Endothelial cell of hepatic sinusoid (primary cell): ENCODE results near the gene HMGCS1.
"Not testable (repeated sequence)": the region's sequence is repeated elsewhere in the genome, so short reads cannot be mapped to it uniquely, and the experiment has no call there.

Source experiments
- in situ Hi-C: cut with HindIII; loops from 2 replicates; pipeline ENCODE4 v1.10.0; 2017; ENCODE audit warnings: low sequenced_read_pairs

Gene HMGCS1

GRCh38 chr5:43313854-43314457 is 744 bp upstream of the HMGCS1 start:
- in situ Hi-C loops: no loop called here

GRCh38 chr5:43312699-43313034 is 545 bp downstream of the HMGCS1 start:
- in situ Hi-C loops: no loop called here

GRCh38 chr5:43312076-43312661 is 1.0 kb downstream of the HMGCS1 start:
- in situ Hi-C loops: no loop called here

- in situ Hi-C loops: no loop called here
Observed at GRCh38 chr5:43309637-43310036, 3.6 kb downstream of the HMGCS1 start.

- in situ Hi-C loops: no loop called here
Observed at GRCh38 chr5:43309122-43309521, 4.1 kb downstream of the HMGCS1 start.

- in situ Hi-C loops: not testable (repeated sequence)
Observed at GRCh38 chr5:43306954-43307353, 6.3 kb downstream of the HMGCS1 start.

- in situ Hi-C loops: no loop called here
Observed at GRCh38 chr5:43305948-43306565, 7.2 kb downstream of the HMGCS1 start.

- in situ Hi-C loops: no loop called here
Observed at GRCh38 chr5:43304525-43304924, 8.7 kb downstream of the HMGCS1 start.

GRCh38 chr5:43303242-43303641 is 10.0 kb downstream of the HMGCS1 start:
- in situ Hi-C loops: no loop called here

- in situ Hi-C loops: no loop called here
Observed at GRCh38 chr5:43302481-43302880, 10.7 kb downstream of the HMGCS1 start.

- in situ Hi-C loops: no loop called here
Observed at GRCh38 chr5:43301653-43302091, 11.5 kb downstream of the HMGCS1 start.

- in situ Hi-C loops: no loop called here
Observed at GRCh38 chr5:43300112-43300511, 13.1 kb downstream of the HMGCS1 start.

- in situ Hi-C loops: no loop called here
Observed at GRCh38 chr5:43298443-43298842, 14.8 kb downstream of the HMGCS1 start.

GRCh38 chr5:43296835-43297234 is 16.4 kb downstream of the HMGCS1 start:
- in situ Hi-C loops: no loop called here

- in situ Hi-C loops: no loop called here
Observed at GRCh38 chr5:43295202-43295601, 18.0 kb downstream of the HMGCS1 start.

GRCh38 chr5:43294226-43294625 is 19.0 kb downstream of the HMGCS1 start:
- in situ Hi-C loops: no loop called here

- in situ Hi-C loops: no loop called here
Observed at GRCh38 chr5:43290726-43291125, 22.5 kb downstream of the HMGCS1 start.

- in situ Hi-C loops: no loop called here
Observed at GRCh38 chr5:43288269-43288831, 24.9 kb downstream of the HMGCS1 start.

- in situ Hi-C loops: no loop called here
Observed at GRCh38 chr5:43287493-43287892, 25.7 kb downstream of the HMGCS1 start.

GRCh38 chr5:43286623-43287022 is 26.6 kb downstream of the HMGCS1 start:
- in situ Hi-C loops: no loop called here

- in situ Hi-C loops: no loop called here
Observed at GRCh38 chr5:43281840-43282658, 31.2 kb downstream of the HMGCS1 start.
